ENCODE data around the gene NHERF1. TPM values are rescaled to one million over a fixed set of nuclear protein-coding genes. Genes with fewer than 3 reads are reported as not detected.

The NHERF1 gene
- total and polyA plus RNA-seq, 2 of the 13 experiments (the other 11 are each of a cell fraction or from before 2014, with no cell fraction given): 169 to 269 TPM

DNA sequence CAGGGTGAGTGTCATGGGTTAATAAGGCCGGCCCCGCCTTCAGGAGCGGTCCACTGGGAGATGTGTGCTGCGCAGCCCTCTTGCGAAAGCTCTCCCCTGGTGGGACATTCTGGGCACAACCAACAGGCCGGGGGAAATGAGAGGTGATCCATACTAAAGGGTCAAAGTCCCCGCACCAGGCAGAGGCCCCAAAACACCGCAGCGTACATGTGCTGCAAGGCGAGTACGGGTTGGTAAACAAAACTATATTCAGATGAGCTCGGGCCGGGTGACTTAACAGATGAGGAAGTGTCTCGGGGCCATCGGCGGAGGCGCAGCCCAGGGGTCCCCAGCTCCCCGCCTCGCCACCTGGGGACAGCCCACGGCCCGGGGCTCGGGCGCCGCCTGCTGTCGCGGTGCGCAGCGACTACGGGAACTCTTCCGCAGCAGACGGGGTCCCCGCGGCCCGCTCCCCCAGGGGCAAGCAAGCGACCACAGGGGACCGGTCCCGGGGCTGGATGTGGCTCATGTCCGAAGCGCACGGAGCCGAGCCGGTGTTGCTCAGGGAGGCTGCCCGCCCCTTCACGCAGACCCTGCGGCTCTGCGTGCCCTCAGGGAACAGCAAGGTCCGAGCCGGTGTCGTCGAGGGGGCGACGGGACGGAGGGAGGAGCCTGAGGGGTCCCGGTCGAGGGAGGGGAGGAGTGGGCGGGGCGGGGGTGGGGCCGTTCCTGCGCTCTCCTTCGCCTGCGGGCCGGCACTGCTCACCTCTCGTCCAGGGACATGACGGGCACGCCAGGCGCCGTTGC is 11.7 kb upstream of the NHERF1 start, which contains the start of gene RAB37 (continued):
- TF ChIP-seq, protein P1, sequence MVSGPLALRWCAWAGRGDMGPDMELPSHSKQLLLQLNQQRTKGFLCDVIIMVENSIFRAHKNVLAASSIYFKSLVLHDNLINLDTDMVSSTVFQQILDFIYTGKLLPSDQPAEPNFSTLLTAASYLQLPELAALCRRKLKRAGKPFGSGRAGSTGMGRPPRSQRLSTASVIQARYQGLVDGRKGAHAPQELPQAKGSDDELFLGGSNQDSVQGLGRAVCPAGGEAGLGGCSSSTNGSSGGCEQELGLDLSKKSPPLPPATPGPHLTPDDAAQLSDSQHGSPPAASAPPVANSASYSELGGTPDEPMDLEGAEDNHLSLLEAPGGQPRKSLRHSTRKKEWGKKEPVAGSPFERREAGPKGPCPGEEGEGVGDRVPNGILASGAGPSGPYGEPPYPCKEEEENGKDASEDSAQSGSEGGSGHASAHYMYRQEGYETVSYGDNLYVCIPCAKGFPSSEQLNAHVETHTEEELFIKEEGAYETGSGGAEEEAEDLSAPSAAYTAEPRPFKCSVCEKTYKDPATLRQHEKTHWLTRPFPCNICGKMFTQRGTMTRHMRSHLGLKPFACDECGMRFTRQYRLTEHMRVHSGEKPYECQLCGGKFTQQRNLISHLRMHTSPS (CRISPR knock-in tag; IDR thresholded peaks at IDR 0.05; ENCODE audit: low read depth): no peak
- peak; percentile 11; the same call in 1 of the 2 replicates for TF ChIP-seq NR0B2 (CRISPR knock-in tag; IDR thresholded peaks at IDR 0.05)
- TF ChIP-seq MXD3 (CRISPR knock-in tag; IDR thresholded peaks at IDR 0.05): peak; percentile 33; the same call in 1 of the 2 replicates
- TF ChIP-seq MAFF (IDR thresholded peaks at IDR 0.05; ENCODE audit: low read depth, low read length): no peak
- peak; percentile 43 for TF ChIP-seq ZNF883 (CRISPR knock-in tag; IDR thresholded peaks at IDR 0.05; ENCODE audit: not compliant biosample characterization)
- TF ChIP-seq, protein P2, sequence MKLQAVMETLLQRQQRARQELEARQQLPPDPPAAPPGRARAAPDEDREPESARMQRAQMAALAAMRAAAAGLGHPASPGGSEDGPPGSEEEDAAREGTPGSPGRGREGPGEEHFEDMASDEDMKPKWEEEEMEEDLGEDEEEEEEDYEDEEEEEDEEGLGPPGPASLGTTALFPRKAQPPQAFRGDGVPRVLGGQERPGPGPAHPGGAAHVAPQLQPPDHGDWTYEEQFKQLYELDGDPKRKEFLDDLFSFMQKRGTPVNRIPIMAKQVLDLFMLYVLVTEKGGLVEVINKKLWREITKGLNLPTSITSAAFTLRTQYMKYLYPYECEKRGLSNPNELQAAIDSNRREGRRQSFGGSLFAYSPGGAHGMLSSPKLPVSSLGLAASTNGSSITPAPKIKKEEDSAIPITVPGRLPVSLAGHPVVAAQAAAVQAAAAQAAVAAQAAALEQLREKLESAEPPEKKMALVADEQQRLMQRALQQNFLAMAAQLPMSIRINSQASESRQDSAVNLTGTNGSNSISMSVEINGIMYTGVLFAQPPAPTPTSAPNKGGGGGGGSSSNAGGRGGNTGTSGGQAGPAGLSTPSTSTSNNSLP (IDR thresholded peaks at IDR 0.05; ENCODE audit: low read depth, low read length): peak; percentile 73
- TF ChIP-seq, protein P3, sequence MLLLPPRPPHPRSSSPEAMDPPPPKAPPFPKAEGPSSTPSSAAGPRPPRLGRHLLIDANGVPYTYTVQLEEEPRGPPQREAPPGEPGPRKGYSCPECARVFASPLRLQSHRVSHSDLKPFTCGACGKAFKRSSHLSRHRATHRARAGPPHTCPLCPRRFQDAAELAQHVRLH (CRISPR knock-in tag; IDR thresholded peaks at IDR 0.05; ENCODE audit: borderline replicate concordance, low read depth): peak; percentile 82
- TF ChIP-seq PCBP2 (optimal IDR thresholded peaks at IDR 0.05; ENCODE audit: low read depth, low read length, poor library complexity, severe bottlenecking): no peak
- no peak for TF ChIP-seq ZFP36L2 (CRISPR knock-in tag; IDR thresholded peaks at IDR 0.05)
- TF ChIP-seq ZNF205 (CRISPR knock-in tag; IDR thresholded peaks at IDR 0.05): no peak
- no peak for TF ChIP-seq GLMP (CRISPR knock-in tag; IDR thresholded peaks at IDR 0.05; ENCODE audit: borderline replicate concordance)
- TF ChIP-seq ZNF160 (CRISPR knock-in tag; IDR thresholded peaks at IDR 0.05): peak; percentile 58; the same call in 1 of the 2 replicates
- TF ChIP-seq ZNF234 (CRISPR knock-in tag; conservative IDR thresholded peaks at IDR 0.05): no peak
- no peak for TF ChIP-seq CHCHD3 (CRISPR knock-in tag; IDR thresholded peaks at IDR 0.05)
- TF ChIP-seq RAD51 (IDR thresholded peaks at IDR 0.05; ENCODE audit: borderline replicate concordance): no peak
- peak; percentile 64; the same call in 1 of the 2 replicates for TF ChIP-seq ZNF343 (CRISPR knock-in tag; IDR thresholded peaks at IDR 0.05)
- 0 out of 2 replicates have a peak, but pooled peaks have one; percentile 70 for TF ChIP-seq STAT6 (CRISPR knock-in tag; IDR thresholded peaks at IDR 0.05; ENCODE audit: borderline replicate concordance)
- no peak for TF ChIP-seq CC2D1A (CRISPR knock-in tag; IDR thresholded peaks at IDR 0.05)
- no peak for TF ChIP-seq HDAC6 (IDR thresholded peaks at IDR 0.05; ENCODE audit: low read depth, low read length)
- TF ChIP-seq JDP2 (CRISPR knock-in tag; IDR thresholded peaks at IDR 0.05; ENCODE audit: borderline replicate concordance): no peak; the same call in 1 of the 2 replicates
